Measurements from ENCODE around the gene KRTAP15-1.

Gene KRTAP15-1

GRCh38 chr21:30487336-30487735 is 47.3 kb downstream of the KRTAP15-1 start, which contains the start of gene KRTAP19-2:
Gene KRTAP19-2, minus strand, starts transcription at chr21:30487436. Its CDS starts 88 bp downstream, at chr21:30487348.
- no peak for DNase-seq (ENCODE audit: low read depth)

Data from non-pigmented ciliary epithelial cell (primary cell).